CD1c-positive myeloid dendritic cell (primary cell): Measurements from ENCODE around the gene IGFBPL1.
A peak's percentile ranks its signal among the peaks of the same experiment; 100 is the strongest.

Source experiments
- DNase-seq: peaks from one replicate; pipeline ENCODE4 v3.0.0-alpha.2; 2016; ENCODE audit errors: extremely low spot score

The IGFBPL1 gene

DNA sequence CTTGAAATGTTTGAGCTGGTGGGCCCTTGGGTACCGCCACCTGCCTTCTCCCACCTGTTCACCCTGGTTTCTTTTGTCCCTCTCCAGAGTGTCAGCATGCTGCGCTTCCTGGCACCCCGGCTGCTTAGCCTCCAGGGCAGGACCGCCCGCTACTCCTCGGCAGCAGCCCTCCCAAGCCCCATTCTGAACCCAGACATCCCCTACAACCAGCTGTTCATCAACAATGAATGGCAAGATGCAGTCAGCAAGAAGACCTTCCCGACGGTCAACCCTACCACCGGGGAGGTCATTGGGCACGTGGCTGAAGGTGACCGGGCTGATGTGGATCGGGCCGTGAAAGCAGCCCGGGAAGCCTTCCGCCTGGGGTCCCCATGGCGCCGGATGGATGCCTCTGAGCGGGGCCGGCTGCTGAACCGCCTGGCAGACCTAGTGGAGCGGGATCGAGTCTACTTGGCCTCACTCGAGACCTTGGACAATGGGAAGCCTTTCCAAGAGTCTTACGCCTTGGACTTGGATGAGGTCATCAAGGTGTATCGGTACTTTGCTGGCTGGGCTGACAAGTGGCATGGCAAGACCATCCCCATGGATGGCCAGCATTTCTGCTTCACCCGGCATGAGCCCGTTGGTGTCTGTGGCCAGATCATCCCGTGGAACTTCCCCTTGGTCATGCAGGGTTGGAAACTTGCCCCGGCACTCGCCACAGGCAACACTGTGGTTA lies 28.4 kb downstream of the IGFBPL1 start:
- DNase-seq = no peak

DNA sequence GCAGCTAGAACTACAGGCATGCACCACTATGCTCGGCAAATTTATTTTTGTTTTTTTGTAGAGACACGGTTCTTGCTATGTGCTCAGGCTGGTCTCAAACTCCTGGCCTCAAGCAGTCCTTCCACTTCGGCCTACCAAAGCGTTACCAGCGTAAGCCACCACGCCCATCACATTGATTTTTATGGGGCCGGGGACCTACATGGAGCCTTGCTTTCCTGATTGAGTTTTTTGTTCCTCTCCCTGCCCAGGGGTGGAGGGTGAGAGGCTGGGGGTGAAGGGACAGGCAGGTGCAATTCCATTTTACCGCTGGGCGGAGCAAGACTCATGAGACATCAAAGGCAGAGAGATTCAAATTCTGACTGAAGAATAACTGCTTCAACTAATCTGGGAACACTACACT lies 29.8 kb downstream of the IGFBPL1 start:
- DNase-seq = no peak

DNA sequence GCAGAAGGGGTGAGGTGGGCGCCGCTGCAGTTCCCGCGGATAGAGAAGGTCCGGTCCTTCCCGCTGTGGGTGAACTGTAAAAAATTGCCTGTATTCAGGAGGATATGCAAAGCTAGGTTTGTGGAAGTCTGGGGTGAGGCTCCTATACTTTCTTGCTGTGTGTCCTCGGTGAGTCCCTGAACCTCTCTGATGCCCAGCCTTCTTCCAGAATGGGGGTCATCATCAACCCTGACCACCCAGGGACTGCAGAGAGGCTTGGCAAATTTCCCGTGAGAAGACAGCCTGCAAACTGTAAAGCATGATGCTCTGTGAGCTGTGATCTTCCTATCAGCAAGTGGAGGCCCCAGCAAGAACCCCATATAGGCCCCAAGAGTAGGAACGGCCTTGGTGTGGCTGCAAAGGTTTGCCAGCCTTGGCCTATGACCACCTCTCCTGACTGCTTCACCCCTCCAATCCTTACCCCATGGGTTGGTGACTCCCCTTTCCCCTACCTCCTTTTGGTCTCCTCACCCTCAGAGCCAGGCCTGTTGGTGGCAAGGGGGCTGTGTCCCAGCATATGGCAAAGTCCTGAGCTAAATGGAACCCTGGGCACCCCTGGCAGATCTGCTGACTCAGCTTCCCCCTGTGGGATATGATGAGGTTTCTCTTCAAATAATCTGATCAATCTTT lies 31.0 kb downstream of the IGFBPL1 start:
- DNase-seq = no peak

DNA sequence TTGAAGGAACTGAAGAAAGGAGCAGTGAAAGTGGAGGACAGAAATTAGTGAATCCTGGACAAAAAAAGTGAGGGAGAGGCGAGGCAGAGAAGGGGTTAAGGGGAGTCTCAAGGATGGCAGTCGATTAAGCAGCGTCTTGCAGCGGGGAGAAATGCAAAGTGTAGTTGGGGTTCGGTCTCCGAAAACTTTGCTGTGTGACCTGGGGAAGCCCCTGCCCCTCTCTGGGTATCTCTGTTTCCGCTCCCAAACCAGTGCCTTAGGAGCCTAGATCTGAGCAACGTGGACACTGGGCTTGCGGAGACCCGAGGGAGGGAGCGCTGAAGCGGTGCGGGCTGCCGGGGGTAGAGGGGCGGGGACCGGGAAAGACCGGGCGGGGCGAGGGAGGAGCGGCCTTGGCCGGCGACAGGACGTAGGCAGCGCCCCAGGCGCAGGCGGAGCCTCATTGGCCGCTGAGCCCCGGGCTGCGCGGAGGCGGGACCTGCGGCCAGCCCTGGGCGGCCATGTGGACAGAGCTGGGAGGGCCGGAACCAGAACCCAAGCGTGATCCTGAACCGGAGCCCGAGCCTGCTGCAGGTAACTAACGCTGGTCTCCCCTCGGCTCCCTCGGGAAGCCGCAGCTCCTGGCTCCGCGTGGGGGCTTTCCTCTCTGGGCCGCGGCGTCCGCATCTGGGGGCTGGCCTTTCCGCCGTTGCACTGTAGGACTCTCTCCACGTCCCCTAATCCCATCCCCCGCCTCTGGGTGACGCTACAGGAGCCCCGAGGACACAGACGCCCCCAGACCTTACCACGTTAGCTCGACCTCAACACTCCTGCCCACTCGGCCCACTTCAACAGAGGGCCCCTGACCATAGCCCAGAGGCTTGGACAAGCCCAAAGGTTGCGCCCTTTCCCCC lies 31.8 kb downstream of the IGFBPL1 start, which contains the start of gene ALDH1B1:
Gene ALDH1B1 (plus strand): TSS at position 468 of the 893 bp plus-strand sequence. CDS start 3,047 bp downstream, outside the sequence.
- DNase-seq = peak; percentile 92

DNA sequence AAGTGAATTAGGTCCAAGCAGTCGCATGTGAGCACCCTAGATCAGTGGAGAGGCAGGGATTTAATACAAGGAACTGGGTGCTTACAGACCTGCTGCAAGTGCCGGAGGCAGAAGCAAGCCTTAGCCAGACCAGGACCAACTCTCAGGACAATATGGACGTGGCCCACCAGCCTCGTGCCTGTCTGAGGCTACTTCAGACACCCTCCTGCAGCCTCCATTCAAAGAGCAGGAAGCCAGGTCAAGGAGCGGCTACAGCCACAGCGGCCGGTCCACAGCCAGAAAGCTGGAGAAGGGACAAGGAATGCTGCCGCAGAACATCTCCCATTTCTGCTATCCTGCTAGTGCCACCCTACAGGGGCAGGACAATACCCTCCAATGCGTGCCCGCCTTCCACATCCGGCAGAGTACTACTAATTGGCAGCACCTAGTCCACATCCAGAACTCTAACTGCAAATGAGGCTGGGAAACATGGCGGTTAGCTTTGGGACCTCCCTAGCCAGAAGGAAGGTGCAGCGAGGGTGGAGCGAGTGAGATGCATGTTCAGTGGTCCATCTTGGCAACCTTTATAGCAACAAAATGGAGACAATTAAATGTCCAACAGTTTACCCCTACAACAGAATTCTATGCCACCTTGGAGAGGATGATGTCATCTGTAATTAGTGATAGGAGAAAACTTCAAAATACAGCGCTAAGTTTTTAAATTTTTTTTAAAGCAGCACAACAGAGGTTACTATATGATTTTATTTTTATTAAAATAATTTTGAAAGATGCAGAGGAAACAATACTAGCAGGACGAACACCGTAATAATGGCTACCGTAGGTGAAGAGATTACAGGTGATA lies 32.8 kb downstream of the IGFBPL1 start:
- no peak for DNase-seq

DNA sequence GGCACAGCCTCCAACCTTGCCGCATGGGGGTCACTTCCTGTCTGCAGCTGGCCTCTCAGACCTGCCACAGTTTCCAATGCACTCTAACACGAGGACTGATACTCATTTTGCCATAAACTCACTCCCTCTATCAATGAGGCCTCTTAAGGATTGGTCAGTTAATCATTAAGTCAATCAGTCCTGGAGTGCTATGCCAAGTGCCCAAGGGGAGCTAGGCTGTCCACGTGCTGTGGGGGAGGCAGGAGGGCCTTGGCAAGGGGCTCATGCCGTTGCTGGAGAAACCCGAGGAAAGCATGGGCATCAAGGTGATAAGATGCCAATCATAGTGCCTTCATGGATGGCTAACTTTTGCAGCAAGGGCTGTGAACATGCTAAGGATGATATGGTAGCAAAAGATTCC lies 33.4 kb downstream of the IGFBPL1 start:
- DNase-seq = no peak

DNA sequence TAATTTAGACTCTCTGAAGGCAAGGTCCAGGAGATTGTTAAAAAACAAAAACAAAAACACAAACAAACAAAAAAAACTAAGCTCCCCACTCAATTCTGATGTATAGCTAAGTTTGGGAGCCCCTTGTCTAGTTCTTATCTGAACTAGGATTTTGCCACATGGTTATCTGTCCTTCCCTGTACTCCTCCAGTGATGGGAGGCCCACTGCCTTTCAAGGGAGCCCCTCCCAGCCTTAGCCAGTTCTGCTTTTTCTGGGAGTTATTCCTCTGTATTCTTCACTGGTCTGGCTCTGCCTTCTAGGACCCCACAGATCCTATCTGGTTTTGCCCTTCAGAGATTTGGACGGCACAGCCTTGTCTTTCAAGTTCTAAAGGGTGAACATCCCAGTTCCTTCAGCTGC lies 33.8 kb downstream of the IGFBPL1 start:
- no peak for DNase-seq

DNA sequence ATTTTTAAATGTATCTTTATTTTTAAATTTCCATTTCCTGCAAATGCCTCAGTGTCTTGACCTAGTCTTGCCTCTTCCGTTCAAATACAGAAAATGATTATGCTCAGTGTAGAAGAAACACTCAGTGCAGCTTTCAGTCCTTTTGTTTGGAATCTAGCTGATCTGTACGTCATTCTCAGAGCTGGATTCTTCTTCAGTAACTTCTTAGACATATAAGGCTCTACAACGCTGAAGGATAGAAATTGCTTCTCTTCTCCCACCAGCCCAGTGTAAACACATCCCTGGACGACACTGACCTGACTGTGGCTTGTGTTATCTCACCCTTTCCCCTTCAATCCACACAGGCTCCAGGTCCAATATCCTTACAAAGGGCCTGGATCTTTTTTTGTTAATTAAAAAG lies 34.9 kb downstream of the IGFBPL1 start:
- no peak for DNase-seq

DNA sequence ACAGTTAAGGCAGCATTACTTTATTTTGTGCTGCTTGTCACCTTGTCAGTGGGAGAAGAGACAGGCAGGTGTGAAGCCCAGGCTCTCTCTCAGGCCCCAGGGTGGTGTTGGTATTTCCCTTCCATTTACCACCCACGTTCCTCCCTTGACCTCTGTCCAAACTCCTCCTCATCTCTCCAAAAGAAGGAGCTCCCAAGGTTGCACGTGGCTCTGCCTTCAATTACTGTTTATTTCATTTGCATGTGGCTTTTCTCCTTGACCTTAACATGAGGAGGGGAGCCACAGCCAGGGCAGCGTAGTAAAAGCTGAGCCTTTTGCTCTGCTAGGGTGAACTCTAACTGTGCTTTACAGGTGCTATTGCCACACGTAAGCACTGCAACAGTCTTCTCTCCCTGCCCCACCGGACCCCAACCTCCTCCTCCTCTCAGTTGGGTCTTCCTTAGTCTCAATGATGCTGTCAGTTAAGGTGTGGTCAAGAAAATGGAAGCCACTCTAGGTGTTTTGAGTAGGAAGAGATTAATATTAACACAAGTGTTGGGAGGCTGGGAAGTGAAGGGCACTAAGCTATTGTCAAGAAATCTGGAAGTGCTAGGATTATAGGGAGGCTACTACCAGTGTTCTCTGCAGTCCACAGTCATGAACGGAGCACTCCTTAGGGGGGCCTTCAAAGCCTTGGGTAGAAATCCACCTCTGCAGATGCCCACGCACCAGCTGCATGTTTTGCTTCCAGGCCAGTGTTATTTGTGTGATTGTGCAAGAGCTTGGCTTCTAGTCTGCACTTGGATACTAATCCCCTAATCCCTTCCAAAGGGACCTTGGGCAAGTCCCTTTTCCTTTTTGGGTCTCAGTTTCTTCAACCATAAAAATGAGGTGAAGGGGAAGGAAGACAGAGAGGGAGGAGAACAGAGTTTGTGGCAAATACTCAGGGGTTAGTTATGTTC lies 35.7 kb downstream of the IGFBPL1 start:
- no peak for DNase-seq

DNA sequence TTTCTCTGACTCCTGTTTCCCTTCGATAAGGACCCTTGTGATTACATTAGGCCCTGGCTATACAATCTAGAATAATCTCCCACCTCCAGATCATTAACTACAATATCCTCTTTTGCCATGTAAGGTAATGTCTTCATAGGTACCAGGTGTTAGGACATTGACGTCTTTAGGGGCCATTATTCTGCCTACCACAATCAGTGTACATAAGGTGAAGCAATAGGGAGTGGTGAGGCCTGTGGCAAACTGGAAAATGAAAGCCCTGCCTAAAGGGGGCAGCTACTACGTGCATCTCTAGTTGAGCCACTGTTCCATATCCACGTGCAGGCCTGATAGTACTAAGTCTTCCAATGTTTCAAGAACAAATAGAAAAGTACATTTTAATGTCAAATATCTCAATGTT lies 36.5 kb downstream of the IGFBPL1 start:
- DNase-seq = no peak

DNA sequence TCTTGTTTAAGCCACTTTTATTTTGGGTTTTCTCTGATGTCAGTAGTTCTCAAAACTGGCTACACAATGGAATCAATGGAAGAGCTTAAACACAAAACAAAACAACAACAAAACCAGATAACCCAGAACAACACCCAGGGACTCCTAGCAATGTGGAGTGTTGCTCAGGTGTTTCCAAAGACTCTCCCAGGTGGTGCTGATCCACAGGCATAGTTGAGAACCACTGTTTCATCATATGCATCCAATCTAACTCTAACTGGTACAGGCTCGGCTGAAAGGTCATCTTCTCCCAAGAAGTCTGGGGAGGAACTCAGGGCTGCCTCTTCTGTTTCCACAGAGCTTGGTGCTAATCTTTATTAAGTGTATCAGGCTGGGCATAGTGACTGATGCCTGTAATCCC lies 37.2 kb downstream of the IGFBPL1 start:
- DNase-seq = no peak

DNA sequence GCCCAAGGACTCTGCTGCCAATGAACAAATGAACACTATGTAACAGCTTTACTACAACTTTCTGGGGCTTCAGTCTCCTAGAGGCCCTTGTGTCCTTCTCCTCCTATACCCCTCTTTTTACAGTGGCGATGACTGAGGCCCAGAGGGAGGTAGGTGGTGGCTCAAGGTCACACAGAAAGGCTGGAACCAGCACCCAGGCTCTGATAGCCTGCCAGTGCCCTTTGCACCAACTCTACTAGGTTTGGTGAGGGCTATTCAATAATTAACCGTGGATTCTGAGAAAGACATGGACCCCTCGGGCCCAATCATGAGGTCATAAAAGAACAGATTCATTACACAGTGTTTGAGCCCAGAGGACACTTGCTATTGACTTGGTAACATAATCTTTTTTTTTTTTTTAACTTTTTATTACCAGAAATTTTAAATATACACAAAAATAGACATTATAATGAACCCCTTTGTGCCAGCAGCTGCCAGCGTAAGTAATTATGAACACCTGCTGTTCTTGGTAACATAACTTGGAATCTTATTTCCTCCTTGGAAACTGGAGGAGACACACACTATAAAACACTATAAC lies 37.8 kb downstream of the IGFBPL1 start:
- no peak for DNase-seq

DNA sequence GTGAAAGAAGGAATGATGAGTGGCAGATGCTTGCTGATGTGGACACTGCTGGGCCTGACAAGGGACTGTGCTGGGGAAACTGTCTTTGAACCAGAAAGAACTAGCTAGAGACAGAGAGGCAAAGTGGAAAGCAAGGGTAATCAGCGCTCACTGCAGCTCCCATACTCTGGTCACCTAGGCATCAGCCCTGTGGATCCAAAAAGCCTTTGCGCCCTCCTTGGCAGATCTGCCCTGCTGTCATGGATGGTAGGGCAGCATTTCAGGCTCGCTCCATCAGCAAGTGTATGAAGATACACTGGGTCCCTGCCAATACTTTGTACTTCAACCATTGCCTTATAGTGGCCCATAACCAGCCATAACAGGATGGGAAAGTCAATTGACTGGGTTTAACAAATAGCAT lies 38.4 kb downstream of the IGFBPL1 start:
- DNase-seq = no peak

DNA sequence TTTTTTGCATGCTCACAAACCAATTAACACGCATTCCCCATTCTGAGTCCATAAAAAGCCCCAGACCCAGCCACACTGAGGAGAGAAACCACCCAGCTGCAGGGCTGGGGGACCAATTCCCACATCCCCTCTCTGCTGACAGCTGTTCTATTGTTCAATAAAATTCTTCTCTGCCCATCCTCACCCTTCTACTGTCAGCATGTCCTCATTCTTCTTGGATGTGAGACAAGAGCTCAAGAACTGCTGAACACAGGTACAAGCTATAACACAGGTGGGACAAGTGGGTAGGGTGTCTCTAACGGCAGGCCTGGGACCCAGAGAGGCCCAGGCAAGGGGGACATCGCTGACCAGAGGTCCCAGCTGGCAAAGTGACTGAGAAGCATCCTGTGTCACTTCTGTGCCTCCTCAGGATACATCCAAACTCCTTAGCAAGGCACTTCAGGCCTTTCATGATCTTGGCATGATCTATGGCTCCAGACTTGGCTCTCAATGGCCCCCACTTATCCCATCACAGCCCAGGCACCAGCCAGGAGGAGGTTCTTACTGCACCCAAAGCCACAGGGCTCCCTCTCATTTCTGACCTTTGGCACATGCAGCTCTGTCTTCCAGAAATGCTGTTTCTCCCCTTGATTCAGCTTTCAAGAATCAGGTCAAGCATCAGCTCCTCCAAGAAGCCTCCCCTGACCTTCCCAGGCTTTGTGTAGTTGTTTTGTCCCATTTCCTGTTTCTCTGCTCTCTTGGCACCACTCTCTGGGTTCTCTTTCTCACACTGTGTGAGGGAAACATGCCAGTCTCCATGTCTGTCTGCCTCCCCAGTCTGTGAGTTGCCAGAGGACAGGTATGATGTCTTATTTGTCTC lies 39.0 kb downstream of the IGFBPL1 start:
- DNase-seq = no peak

DNA sequence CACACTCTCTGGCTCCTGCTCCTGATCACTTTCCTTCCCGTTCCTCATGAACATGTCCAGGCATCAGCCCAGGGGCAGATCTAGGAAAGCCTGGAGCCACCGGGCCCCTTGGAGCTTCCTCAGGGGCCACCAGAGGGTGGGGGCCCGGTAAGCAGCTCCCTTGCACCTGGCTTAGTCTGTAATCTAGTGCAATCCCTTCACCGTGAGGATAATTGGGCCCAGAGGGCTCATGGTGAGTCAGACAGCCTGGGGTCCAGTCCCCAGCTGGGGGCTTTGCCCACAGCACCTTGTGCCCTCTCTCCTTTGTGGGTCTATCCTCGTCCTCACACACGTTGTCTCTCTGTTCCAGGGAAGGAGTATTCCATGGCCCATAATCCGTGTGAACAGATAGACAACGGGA lies 42.1 kb downstream of the IGFBPL1 start:
- no peak for DNase-seq

DNA sequence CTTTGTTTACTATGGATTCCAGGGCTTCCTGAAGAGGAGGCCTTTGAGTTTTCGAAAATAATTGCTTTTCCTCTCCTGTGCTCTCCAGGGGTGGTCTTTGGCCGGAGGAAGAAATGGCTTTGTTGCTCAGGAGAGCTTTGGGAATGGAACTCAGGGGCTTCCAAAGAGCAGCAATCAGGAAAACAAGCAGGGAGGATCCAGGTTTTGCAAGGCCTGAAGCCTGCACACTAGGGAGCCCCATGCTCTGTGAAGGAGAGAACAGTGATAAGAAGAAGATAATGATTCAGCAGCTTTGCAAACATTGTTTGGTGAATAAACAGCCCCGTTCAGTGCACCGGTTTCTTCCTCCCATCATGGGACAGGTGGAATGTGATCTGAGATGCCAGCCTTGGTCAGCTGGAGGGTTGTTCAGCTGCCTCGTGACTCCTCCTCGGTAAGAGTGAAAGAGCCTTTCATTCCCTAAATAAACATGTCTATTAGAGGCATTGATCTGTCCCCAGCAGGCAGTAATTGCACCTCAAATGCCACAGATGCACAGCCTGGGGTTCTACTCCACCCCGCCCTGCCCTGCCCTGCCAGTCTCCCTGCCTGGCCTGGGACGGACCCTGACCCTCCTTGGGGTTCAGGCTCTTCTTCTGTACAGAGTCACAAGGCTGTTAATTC lies 43.3 kb downstream of the IGFBPL1 start:
- DNase-seq = no peak

DNA sequence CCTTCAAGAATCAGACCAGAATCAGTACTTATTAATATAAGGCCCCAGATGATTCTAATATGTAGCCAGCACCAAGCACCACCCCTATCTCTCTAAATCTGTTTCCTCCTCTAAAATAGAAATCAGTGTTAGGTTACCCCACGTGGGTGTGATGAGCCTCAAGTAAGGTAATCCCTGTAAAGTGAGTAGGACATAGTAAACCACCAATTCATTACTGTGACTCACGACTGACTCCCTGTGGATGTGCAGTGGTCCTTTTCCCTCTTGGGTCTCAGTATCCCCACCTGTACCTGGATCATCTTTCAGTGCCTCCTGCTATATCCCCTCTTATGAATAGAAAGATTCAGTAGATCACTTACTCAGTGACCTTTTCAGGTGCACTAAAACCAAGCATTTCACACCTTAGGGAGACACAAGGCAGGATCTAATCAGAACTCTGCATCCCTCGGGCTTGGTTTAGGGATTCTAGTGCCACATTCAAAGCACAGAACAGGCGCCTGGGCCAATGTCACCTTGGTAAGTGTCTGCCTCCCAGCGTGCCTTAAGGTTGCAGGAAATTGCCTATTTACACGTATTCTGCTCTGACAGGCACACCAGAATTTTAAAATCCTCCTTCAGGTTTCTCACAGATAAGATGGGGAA lies 43.9 kb downstream of the IGFBPL1 start:
- DNase-seq = no peak
